Muscle layer of duodenum (tissue), 2 donors: ENCODE data around the gene C6orf15.

Experiments used
- H3K27ac ChIP-seq: one replicate; pipeline ENCODE4 v1.7.0; 2013; ENCODE audit warnings: mild to moderate bottlenecking, low read length
- H3K27me3 ChIP-seq: one replicate; pipeline ENCODE4 v1.7.0; 2013; ENCODE audit warnings: low read depth, mild to moderate bottlenecking, control low read depth, low read length
- H3K36me3 ChIP-seq, 2 donors: one replicate each; pipeline ENCODE4 v1.7.0; 2013; ENCODE audit warnings: low read length in 2 of 2, control low read depth in 1 of 2, mild to moderate bottlenecking in 1 of 2; ENCODE audit not compliant: insufficient read depth in 2 of 2, control insufficient read depth in 1 of 2
- H3K4me1 ChIP-seq, 2 donors: one replicate each; pipeline ENCODE4 v1.7.0; 2013; ENCODE audit warnings: low read length in 2 of 2, mild to moderate bottlenecking in 2 of 2, control low read depth in 1 of 2, moderate library complexity in 1 of 2; ENCODE audit not compliant: insufficient read depth in 2 of 2, control insufficient read depth in 1 of 2
- H3K4me3 ChIP-seq, 2 donors: one replicate each; pipeline ENCODE4 v1.7.0; 2013; ENCODE audit warnings: low read length in 2 of 2, low read depth in 1 of 2, mild to moderate bottlenecking in 1 of 2
- H3K9me3 ChIP-seq, 2 donors: one replicate each; pipeline ENCODE4 v1.7.0; 2013; ENCODE audit warnings: low read length in 2 of 2, control low read depth in 1 of 2, mild to moderate bottlenecking in 1 of 2; ENCODE audit not compliant: control insufficient read depth in 1 of 2
- donor health status: healthy.

C6orf15 gene

DNA sequence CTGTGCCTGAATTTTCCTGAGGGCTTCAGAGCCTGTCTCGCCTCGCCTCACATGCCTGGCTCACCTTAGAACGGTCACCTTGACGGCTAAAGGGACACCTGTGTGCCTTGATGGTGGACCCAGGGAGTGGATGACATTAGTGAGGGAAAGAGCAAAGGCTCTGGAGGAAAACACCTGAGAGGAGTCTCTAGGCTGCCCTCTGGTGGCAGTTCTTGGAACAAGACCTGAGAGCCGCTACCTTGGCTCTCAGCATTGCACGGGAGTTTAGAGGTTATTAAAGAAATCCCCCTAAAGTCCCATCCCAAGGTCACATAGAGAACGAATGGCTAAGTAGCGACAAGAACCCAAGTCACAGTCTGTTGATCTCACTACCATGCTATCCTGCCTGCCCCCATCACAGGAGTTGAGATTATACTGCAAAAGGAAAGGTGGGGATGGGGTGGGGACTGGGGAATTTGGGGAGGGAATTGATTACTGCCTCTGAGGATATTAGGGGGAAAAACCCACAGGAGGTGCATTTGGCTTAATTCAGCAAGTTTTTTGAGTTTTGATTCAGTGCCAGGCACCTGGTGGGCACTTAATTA, 15.8 kb upstream of the C6orf15 start:
- Histone ChIP-seq H3K4me3 (no peak overlapping the region), H3K27ac (no peak overlapping the region), H3K27me3 (no peaks in the 10 kb centered on the region), H3K4me1 (peaks cover 0 to 22% of the 10 kb centered on the region in 2 donors), H3K9me3 (no peaks in the 10 kb centered on the region), H3K36me3 (no peaks in the 10 kb centered on the region)

DNA sequence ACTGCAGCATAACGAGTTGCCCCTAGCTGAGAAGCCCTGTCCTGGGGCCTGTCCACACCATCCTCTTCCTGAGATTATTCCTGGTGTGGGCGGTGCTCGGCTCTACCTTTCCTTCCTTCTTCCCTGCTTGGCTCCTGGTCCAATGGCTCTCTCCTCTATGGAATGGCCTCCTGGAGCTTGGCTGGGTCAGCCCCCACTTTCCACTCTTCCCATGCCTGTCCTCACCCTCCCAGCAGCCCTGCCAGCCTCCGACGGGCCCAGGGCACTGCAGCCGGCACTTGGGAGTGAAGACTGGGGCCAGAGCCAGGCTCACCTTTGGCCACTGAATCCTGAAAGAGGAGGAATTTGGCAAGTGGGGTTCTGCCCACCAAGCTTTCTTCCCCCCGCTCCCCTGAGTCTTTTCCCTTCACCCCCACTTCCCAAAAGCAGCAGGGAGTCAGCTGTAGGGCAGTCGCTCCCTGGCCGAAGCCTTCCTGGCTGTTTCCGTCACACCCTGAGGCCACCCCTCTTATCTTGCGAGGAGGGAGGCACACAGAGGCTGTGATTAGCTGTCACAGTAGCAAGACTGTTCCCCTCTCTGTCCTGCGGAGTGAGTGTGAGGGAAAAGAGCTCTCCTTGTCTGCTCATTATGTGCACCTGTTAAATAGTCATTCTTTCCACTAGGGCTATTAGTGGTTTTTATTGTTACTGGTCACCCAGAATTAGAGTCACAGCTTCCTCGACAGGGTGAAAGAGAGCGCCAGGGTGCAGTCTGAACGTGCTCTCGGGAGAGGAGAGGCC, 14.2 kb upstream of the C6orf15 start:
- Histone ChIP-seq H3K4me1 (peaks cover 0 to 36% of the 10 kb centered on the region in 2 donors), H3K36me3 (no peaks in the 10 kb centered on the region), H3K4me3 (no peak overlapping the region), H3K27me3 (no peaks in the 10 kb centered on the region), H3K27ac (peak overlapping the region; percentile 51), H3K9me3 (no peaks in the 10 kb centered on the region)

DNA sequence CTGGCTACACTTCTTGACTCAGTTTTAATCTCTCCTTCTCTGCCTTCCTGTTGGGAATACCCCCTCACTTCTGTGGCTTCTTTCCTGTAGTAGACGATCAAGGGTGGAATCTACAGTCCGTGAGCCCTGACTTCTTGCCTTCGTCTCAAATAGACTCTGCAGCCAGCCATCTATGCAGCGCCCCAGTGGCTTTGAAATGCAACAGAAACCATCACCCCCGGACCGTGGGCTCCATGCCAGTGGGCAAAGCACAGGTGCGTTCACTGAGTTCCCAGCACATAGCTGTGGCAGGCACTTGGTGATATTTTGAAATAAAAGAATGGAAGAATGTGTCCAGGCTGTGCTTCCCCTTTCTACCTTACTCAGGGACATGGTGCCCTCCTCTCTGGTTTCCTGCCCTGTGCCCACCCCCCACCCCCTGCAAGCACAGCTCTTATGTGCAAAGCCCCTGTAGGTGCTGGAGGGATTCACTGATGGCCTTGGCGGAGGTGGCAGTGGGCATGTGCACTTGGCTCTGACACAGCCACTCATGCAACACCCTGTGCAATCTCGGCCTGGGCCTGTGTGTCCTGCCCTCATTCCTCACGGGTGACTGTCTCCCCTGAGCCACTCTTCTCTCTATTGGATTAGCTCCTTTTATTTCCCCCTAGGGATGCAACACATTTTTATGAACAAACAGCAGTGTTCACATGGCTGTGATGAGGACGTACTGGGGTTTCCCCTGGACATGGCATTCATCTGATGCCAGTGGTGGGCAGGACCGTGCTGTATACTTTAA, 13.4 kb upstream of the C6orf15 start:
- H3K4me3 ChIP-seq, result no peak overlapping the region
- H3K36me3 ChIP-seq, result no peaks in the 10 kb centered on the region
- no peak overlapping the region for H3K27ac ChIP-seq
- H3K27me3 ChIP-seq, result no peaks in the 10 kb centered on the region
- peaks cover 0 to 36% of the 10 kb centered on the region in 2 donors for H3K4me1 ChIP-seq
- no peaks in the 10 kb centered on the region for H3K9me3 ChIP-seq

DNA sequence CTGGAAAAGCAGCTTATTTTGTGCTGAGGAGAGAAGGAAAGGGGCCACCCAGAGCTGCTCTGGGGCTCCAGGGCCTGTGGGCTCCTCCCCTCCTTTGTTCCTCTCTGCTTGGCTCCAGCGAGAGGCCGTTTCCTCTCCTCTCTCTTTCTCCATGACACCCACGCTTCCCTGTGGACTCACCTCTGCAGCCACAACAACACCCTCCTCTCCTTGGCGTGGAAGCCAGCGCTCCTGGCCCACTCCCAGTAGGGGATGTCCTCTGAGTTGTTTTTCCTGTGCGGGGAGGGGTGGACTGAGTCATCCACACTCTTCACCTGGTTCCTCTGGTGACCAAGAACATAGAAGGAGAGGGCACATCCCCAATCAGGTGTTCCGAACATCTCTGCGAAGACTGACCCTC, 12.8 kb upstream of the C6orf15 start:
- Histone ChIP-seq H3K4me3 (no peak overlapping the region), H3K36me3 (no peaks in the 10 kb centered on the region), H3K9me3 (no peaks in the 10 kb centered on the region), H3K27ac (no peak overlapping the region), H3K27me3 (no peaks in the 10 kb centered on the region), H3K4me1 (peaks cover 0 to 36% of the 10 kb centered on the region in 2 donors)

DNA sequence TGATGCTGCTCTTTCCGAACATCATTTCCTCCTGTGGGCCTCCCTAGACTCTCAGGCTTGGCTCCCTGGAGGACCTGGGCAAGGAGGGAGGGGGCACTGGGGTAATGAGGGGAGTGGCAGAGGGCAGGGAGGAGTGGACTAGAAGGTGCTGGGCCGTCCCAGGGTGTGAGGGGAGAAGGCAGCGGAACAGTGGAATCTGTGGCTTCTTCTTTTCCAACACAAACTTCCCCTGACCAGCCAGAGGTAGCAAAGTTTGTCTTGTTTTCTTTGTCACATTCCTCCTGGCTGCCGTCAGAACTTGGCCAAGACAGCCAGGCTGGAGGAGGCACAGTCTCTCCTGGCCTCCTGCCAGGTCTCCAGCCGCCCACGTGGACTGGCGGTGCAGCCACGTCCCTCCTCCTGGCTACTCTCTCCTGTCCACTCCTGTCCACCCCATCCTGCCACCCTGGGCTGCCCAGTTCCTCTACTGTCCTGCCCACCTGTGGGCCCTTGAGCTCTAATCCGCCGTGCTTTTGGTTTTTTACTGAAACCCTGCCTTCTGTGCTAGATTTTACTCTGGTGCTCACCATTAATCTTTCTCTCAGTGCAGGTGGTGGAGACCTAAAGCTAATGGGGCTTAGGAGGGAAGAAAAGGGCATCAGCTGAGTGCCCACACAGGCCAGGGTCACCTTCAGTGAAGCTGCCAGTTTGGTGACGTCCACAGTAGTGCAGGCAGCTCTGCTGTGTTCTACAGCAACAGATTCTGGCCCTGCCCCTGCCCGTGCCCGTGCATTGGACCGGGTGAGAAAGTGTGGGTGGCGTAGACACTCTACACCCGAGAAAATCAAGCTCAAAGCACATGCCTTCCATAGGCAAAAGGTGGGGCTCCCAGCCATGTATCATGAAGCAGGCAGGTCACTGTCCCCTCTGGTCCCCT, 10.7 kb upstream of the C6orf15 start:
- peaks cover 0 to 36% of the 10 kb centered on the region in 2 donors for H3K4me1 ChIP-seq
- H3K9me3 ChIP-seq, result no peaks in the 10 kb centered on the region
- H3K27ac ChIP-seq, result no peak overlapping the region
- H3K36me3 ChIP-seq, result no peaks in the 10 kb centered on the region
- no peak overlapping the region for H3K4me3 ChIP-seq
- no peaks in the 10 kb centered on the region for H3K27me3 ChIP-seq

DNA sequence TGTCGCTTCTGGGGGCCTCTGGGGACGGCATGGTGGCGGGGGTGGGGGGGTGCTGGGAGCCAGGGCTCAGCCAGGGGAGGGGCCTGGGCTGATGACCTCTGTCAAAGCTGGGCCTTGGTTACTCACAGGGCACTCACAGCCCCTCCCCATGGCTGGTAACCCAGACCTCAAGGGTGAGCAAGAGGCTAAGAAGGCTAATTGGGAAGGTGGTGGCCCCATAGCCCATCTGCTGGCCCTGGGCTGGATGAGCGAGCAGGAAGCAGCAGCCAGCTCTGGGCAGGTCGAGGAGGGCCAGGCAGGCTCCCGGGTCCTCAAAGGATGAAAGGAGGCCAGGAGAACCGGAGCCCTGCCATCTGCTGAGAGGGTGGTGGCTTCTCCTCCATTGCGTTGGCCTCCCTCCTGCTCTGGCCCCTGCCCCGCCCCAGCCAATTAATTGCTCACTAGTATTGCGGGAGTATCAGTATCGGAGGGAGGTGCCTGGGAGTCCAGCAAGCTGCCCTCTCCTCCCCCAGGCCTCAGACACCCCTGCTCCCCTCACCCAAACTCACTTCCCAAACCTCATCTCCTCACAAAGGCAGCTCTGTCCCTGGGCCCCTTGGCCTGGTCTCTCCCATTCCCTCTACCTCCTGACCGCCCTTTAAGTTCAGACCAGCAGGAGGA, 8.9 kb upstream of the C6orf15 start:
- Histone ChIP-seq H3K9me3 (no peaks in the 10 kb centered on the region), H3K27ac (no peak overlapping the region), H3K4me1 (peaks cover 0 to 40% of the 10 kb centered on the region in 2 donors), H3K27me3 (no peaks in the 10 kb centered on the region), H3K36me3 (no peaks in the 10 kb centered on the region), H3K4me3 (no peak overlapping the region)

DNA sequence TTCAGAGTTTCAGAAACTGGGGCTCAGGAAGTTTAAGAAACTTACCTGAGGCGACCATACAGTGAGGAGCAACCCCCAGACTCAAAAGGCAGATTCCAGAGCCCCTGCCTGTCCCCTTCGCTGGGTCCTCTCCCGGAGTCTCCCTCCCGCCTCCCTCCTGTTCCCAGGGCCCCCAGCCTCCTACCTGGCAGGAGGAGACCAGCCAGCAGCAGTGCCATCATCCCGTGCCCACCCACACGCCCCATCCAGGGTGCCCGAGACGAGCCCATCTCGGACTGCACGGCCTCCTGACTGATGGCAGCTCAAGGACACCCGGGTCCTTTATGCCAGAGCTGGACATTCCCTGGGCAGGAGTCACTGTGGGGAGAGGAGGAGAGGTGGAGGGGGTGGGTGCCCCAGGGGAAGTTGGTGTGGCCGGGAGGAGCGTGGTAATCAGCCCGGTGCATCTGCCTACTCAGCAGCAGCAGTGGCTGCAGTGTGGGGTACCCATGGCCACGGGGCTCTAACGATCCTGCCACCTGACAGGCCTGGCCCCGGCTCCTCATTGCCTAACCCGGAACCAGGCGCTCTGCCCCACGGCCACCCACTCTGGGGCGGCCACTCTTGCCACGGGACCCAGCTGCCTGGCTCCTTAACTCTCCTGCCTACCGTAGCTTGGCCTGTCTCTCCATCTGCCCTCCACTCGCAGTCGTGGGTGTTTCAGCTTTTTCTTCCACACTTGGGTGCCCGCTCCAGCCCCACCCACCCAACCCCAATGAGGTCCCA, 8.0 kb upstream of the C6orf15 start, which contains the start of gene CDSN:
CDSN (minus strand) TSS at position 296 of the 765 bp plus-strand sequence; CDS start at position 269, 27 bp downstream.
- H3K9me3 ChIP-seq, result no peaks in the 10 kb centered on the region
- no peaks in the 10 kb centered on the region for H3K27me3 ChIP-seq
- H3K27ac ChIP-seq, result no peak within 1 kb of the TSS
- H3K36me3 ChIP-seq, result no peaks in the 10 kb centered on the region
- H3K4me1 ChIP-seq, result peaks cover 3 to 40% of the 10 kb centered on the region in 2 donors
- H3K4me3 ChIP-seq, result no peak within 1 kb of the TSS

DNA sequence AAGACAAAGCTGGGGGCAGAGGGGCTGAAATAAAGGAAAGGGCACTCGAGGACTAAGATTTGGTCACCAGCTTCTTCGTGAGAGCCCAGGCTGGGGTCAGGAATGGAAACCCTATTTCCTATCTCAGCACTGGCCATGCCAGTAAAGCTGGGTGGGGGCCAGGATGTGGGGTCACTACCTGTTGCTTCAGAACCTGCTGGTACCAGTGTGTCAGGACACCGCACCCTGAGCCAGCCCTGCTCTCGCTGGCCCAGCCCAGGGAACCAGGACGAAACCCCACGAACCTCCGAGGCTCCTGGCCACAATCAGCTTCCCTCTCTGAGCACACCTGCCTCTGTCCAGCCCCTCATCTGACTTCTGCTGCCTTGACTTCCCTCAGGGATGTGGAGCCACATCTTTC, 5.8 kb upstream of the C6orf15 start:
- H3K27me3 ChIP-seq, result no peaks in the 10 kb centered on the region
- no peak overlapping the region for H3K27ac ChIP-seq
- H3K4me1 ChIP-seq, result peaks cover 13 to 40% of the 10 kb centered on the region in 2 donors
- no peak overlapping the region for H3K4me3 ChIP-seq
- no peaks in the 10 kb centered on the region for H3K9me3 ChIP-seq
- no peaks in the 10 kb centered on the region for H3K36me3 ChIP-seq

DNA sequence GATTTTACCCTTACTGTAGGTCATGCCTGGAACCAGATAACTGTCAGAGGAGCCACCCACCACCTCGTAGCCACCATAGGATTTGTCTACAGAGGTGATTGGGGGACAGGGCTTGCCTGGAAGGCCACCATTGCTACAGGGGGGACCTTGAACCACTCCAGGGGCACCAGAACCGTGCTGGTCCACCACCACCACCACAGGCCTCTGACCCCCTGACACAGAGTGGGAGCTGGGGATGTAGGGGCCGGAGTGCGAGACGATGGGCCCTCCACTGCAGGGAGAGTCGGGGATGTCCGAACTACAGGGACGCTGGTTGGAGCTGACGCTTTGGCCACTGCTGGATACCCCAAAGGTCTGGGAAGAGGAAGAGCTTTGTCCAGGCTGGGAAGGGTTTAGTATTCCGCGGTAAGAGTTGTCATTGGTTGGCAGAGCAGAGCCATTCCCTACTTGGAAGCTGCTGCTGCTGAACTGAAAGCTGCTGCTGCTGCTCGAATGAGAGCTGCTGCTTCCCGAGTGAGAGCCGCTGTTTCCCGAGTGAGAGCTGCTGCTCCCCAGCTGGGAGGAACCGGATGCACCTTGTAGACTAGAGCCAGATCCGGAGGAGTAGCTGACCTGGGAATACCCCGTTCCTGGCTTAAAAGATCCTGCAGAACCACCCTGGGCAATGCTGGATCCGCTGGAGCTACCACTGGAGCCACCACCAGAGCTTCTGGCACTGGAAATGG, 4.4 kb upstream of the C6orf15 start:
- Histone ChIP-seq H3K4me1 (peaks cover 13 to 27% of the 10 kb centered on the region in 2 donors), H3K9me3 (no peaks in the 10 kb centered on the region), H3K4me3 (peak overlapping the region; percentile 12 to 28)

More for the DNA sequence above, 4.4 kb upstream of the C6orf15 start:
- Histone ChIP-seq H3K27ac (no peak overlapping the region), H3K27me3 (no peaks in the 10 kb centered on the region), H3K36me3 (no peaks in the 10 kb centered on the region)
